NCI-H748 (cell line): Measurements from ENCODE around the gene POLN.
"Not testable (repeated sequence)": the region's sequence is repeated elsewhere in the genome, so short reads cannot be mapped to it uniquely, and the experiment has no call there.

Source experiments
- DNase-seq: peaks from one replicate; lab custom pipeline; 2025; ENCODE audit not compliant: unreplicated experiment; lab: John Stamatoyannopoulos, UW

POLN gene

GRCh38 chr4:2044542-2045517, 197.1 kb downstream of the POLN start:
- DNase-seq, result no peak

GRCh38 chr4:2044119-2044485, 197.8 kb downstream of the POLN start:
- DNase-seq, result no peak

GRCh38 chr4:2043396-2044118, 198.4 kb downstream of the POLN start:
- DNase-seq, result no peak

- no peak for DNase-seq
Observed at GRCh38 chr4:2042947-2043395, 198.9 kb downstream of the POLN start.

GRCh38 chr4:2042204-2042946, 199.5 kb downstream of the POLN start:
- DNase-seq, result peak; percentile 4

GRCh38 chr4:2041239-2042130, 200.4 kb downstream of the POLN start:
- DNase-seq, result peak; percentile 75

- no peak for DNase-seq
Observed at GRCh38 chr4:2040391-2041238, 201.3 kb downstream of the POLN start.

- no peak for DNase-seq
Observed at GRCh38 chr4:2036866-2037265, 205.1 kb downstream of the POLN start.

GRCh38 chr4:2036327-2036726, 205.6 kb downstream of the POLN start:
- no peak for DNase-seq

GRCh38 chr4:2031161-2031560, 210.8 kb downstream of the POLN start:
- not testable (repeated sequence) for DNase-seq

- DNase-seq, result not testable (repeated sequence)
Observed at GRCh38 chr4:2027120-2027519, 214.8 kb downstream of the POLN start.

- DNase-seq, result no peak
Observed at GRCh38 chr4:2025817-2026216, 216.1 kb downstream of the POLN start.

GRCh38 chr4:2024683-2025082, 217.2 kb downstream of the POLN start:
- no peak for DNase-seq
